Measurements from ENCODE around the gene CAPN1.
A peak's percentile ranks its signal among the peaks of the same experiment; 100 is the strongest.

Gene CAPN1

GRCh38 chr11:65205602-65205967 is 23.9 kb downstream of the CAPN1 start:
- Histone ChIP-seq H3K4me1 (ENCODE audit: insufficient read depth, insufficient read length) (peaks cover 23% of the 10 kb centered on the region), H3K4me3 (ENCODE audit: insufficient read length, low read depth) (no peak overlapping the region), H3K9ac (ENCODE audit: insufficient read length, low read depth) (no peak overlapping the region), H3K27me3 (ENCODE audit: insufficient read depth, insufficient read length) (no peaks in the 10 kb centered on the region), H3K9me3 (ENCODE audit: insufficient read depth, low read length) (no peaks in the 10 kb centered on the region), H3K36me3 (ENCODE audit: insufficient read depth, insufficient read length, low read length) (peaks cover 74% of the 10 kb centered on the region)
- TF ChIP-seq ZNF274 (IDR thresholded peaks at IDR 0.05; ENCODE audit: low read depth, low read length) (no peak), SUZ12 (IDR thresholded peaks at IDR 0.05; ENCODE audit: extremely low read depth, insufficient read depth, insufficient read length) (no peak), YY1 (IDR thresholded peaks at IDR 0.05; ENCODE audit: insufficient read depth, insufficient read length) (no peak)
- DNase-seq (ENCODE audit: low read depth, low spot score), result no peak

GRCh38 chr11:65206441-65206841 is 24.7 kb downstream of the CAPN1 start:
- DNase-seq (ENCODE audit: low read depth, low spot score), result no peak
- H3K9me3 ChIP-seq (ENCODE audit: insufficient read depth, low read length), result no peaks in the 10 kb centered on the region
- no peak overlapping the region for H3K4me3 ChIP-seq (ENCODE audit: insufficient read length, low read depth)
- TF ChIP-seq ZNF274 (IDR thresholded peaks at IDR 0.05; ENCODE audit: low read depth, low read length) (no peak), YY1 (IDR thresholded peaks at IDR 0.05; ENCODE audit: insufficient read depth, insufficient read length) (no peak), SUZ12 (IDR thresholded peaks at IDR 0.05; ENCODE audit: extremely low read depth, insufficient read depth, insufficient read length) (no peak)
- H3K27me3 ChIP-seq (ENCODE audit: insufficient read depth, insufficient read length), result no peaks in the 10 kb centered on the region
- H3K36me3 ChIP-seq (ENCODE audit: insufficient read depth, insufficient read length, low read length), result peaks cover 80% of the 10 kb centered on the region
- peak overlapping the region; percentile 17 for H3K9ac ChIP-seq (ENCODE audit: insufficient read length, low read depth)
- peaks cover 27% of the 10 kb centered on the region for H3K4me1 ChIP-seq (ENCODE audit: insufficient read depth, insufficient read length)

GRCh38 chr11:65206901-65207300 is 25.2 kb downstream of the CAPN1 start:
- no peak overlapping the region for H3K9ac ChIP-seq (ENCODE audit: insufficient read length, low read depth)
- H3K4me3 ChIP-seq (ENCODE audit: insufficient read length, low read depth), result no peak overlapping the region
- H3K36me3 ChIP-seq (ENCODE audit: insufficient read depth, insufficient read length, low read length), result peaks cover 82% of the 10 kb centered on the region
- TF ChIP-seq ZNF274 (IDR thresholded peaks at IDR 0.05; ENCODE audit: low read depth, low read length) (no peak), YY1 (IDR thresholded peaks at IDR 0.05; ENCODE audit: insufficient read depth, insufficient read length) (no peak), SUZ12 (IDR thresholded peaks at IDR 0.05; ENCODE audit: extremely low read depth, insufficient read depth, insufficient read length) (no peak)
- no peak for DNase-seq (ENCODE audit: low read depth, low spot score)
- no peaks in the 10 kb centered on the region for H3K27me3 ChIP-seq (ENCODE audit: insufficient read depth, insufficient read length)
- H3K9me3 ChIP-seq (ENCODE audit: insufficient read depth, low read length), result no peaks in the 10 kb centered on the region
- peaks cover 30% of the 10 kb centered on the region for H3K4me1 ChIP-seq (ENCODE audit: insufficient read depth, insufficient read length)

- Histone ChIP-seq H3K27me3 (ENCODE audit: insufficient read depth, insufficient read length) (no peaks in the 10 kb centered on the region), H3K36me3 (ENCODE audit: insufficient read depth, insufficient read length, low read length) (peaks cover 86% of the 10 kb centered on the region), H3K9me3 (ENCODE audit: insufficient read depth, low read length) (no peaks in the 10 kb centered on the region), H3K4me1 (ENCODE audit: insufficient read depth, insufficient read length) (peaks cover 39% of the 10 kb centered on the region), H3K4me3 (ENCODE audit: insufficient read length, low read depth) (no peak overlapping the region), H3K9ac (ENCODE audit: insufficient read length, low read depth) (peak overlapping the region; percentile 3)
- no peak for DNase-seq (ENCODE audit: low read depth, low spot score)
- TF ChIP-seq ZNF274 (IDR thresholded peaks at IDR 0.05; ENCODE audit: low read depth, low read length), result no peak
- no peak for TF ChIP-seq SUZ12 (IDR thresholded peaks at IDR 0.05; ENCODE audit: extremely low read depth, insufficient read depth, insufficient read length)
- TF ChIP-seq YY1 (IDR thresholded peaks at IDR 0.05; ENCODE audit: insufficient read depth, insufficient read length), result no peak
These were observed 26.4 kb downstream of the CAPN1 start for GRCh38 chr11:65207918-65208784.

- no peak for TF ChIP-seq YY1 (IDR thresholded peaks at IDR 0.05; ENCODE audit: insufficient read depth, insufficient read length)
- no peak for TF ChIP-seq ZNF274 (IDR thresholded peaks at IDR 0.05; ENCODE audit: low read depth, low read length)
- TF ChIP-seq SUZ12 (IDR thresholded peaks at IDR 0.05; ENCODE audit: extremely low read depth, insufficient read depth, insufficient read length), result no peak
- Histone ChIP-seq H3K4me3 (ENCODE audit: insufficient read length, low read depth) (no peak overlapping the region), H3K9me3 (ENCODE audit: insufficient read depth, low read length) (no peaks in the 10 kb centered on the region), H3K36me3 (ENCODE audit: insufficient read depth, insufficient read length, low read length) (peaks cover 83% of the 10 kb centered on the region), H3K27me3 (ENCODE audit: insufficient read depth, insufficient read length) (no peaks in the 10 kb centered on the region), H3K9ac (ENCODE audit: insufficient read length, low read depth) (no peak overlapping the region), H3K4me1 (ENCODE audit: insufficient read depth, insufficient read length) (peaks cover 46% of the 10 kb centered on the region)
- no peak for DNase-seq (ENCODE audit: low read depth, low spot score)
These were observed 27.3 kb downstream of the CAPN1 start for GRCh38 chr11:65208785-65209710.

GRCh38 chr11:65209711-65210360 is 28.1 kb downstream of the CAPN1 start:
- H3K9ac ChIP-seq (ENCODE audit: insufficient read length, low read depth), result no peak overlapping the region
- DNase-seq (ENCODE audit: low read depth, low spot score), result no peak
- H3K4me1 ChIP-seq (ENCODE audit: insufficient read depth, insufficient read length), result peaks cover 46% of the 10 kb centered on the region
- H3K9me3 ChIP-seq (ENCODE audit: insufficient read depth, low read length), result no peaks in the 10 kb centered on the region
- no peak overlapping the region for H3K4me3 ChIP-seq (ENCODE audit: insufficient read length, low read depth)
- TF ChIP-seq ZNF274 (IDR thresholded peaks at IDR 0.05; ENCODE audit: low read depth, low read length) (no peak), YY1 (IDR thresholded peaks at IDR 0.05; ENCODE audit: insufficient read depth, insufficient read length) (no peak), SUZ12 (IDR thresholded peaks at IDR 0.05; ENCODE audit: extremely low read depth, insufficient read depth, insufficient read length) (no peak)
- H3K27me3 ChIP-seq (ENCODE audit: insufficient read depth, insufficient read length), result no peaks in the 10 kb centered on the region
- H3K36me3 ChIP-seq (ENCODE audit: insufficient read depth, insufficient read length, low read length), result peaks cover 78% of the 10 kb centered on the region
